Glomerular visceral epithelial cell (primary cell): ENCODE data around the gene JAK1.
A peak's percentile ranks its signal among the peaks of the same experiment; 100 is the strongest.
"Not testable (repeated sequence)": the region's sequence is repeated elsewhere in the genome, so short reads cannot be mapped to it uniquely, and the experiment has no call there.

Experiments
- DNase-seq: peaks from one replicate; pipeline ENCODE4 v3.0.0-alpha.2; 2016; ENCODE audit errors: extremely low spot score

The JAK1 gene

DNA sequence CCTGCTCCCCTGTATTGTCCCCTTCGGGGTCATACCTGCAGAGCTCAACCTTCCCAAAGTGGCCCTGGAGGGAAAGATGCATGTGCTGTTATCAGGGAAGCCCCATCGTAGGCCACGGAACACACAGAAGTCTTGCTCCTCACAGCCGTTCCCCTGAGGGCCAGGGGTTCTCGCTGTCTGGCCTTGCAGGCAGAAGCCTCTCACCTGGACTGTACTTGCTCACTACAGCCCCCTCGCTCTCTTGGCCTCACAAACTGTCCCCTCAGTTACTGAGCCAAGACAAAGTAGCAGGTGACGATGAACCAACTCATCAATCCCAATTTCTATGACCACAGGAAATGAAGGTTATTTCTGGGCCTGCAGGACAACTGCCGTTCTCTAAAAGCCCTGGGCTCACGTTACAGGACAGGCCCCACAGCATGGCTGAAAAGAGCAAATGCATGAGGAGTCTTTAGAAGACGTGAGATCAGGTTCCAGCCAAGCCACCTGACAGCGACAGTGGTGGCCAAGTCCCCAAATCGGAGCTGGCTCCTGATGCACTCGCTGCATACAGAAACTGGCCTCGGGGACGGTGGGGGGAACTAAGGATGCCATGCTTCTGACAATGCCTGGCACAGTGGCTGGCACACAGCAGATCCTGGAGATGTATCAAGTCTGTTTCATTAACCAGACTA is 126.5 kb downstream of the JAK1 start:
- no peak for DNase-seq

- no peak for DNase-seq
Observed at GRCh38 chr1:64839261-64839660, 127.1 kb downstream of the JAK1 start.

- DNase-seq = no peak
Observed at GRCh38 chr1:64838486-64838885, 127.9 kb downstream of the JAK1 start.

DNA sequence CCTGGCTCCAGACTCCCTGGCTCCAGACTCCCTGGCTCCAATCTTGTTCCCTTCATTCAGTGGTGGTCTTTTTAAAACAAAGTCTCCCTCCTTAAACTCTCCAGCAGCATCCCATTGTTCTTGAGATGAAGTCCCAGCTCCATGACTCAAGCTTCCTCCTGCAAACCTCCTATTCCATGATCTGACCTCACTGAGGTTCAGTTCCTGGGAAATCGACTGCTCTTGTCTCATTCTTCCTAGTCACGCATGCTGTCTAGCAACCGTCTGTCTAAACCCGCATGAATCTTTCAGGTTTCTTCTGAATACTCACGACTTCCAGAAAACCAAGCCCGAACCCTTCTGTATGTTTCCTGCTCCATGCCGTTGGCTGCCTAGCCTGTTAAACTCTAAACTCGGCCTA is 129.5 kb downstream of the JAK1 start:
- DNase-seq = no peak

DNA sequence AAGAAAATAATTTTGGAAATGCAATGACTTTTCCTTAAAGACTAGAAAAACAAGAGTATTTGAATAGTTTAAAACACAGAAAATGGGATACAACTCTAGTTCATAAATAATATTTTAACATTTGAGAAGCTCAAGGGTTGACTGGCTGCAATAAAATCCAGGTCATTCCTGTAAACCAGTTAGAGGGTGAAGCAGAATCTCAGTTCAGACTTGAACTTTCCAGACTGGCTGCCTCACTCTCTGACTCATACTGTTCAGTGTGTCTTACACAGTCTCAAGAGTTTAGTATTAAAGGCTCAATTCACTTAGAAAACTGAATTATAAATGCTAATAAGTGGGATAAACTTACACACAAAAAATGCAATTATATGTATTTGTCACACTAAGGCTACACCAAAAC is 131.6 kb downstream of the JAK1 start:
- DNase-seq = peak; percentile 32

DNA sequence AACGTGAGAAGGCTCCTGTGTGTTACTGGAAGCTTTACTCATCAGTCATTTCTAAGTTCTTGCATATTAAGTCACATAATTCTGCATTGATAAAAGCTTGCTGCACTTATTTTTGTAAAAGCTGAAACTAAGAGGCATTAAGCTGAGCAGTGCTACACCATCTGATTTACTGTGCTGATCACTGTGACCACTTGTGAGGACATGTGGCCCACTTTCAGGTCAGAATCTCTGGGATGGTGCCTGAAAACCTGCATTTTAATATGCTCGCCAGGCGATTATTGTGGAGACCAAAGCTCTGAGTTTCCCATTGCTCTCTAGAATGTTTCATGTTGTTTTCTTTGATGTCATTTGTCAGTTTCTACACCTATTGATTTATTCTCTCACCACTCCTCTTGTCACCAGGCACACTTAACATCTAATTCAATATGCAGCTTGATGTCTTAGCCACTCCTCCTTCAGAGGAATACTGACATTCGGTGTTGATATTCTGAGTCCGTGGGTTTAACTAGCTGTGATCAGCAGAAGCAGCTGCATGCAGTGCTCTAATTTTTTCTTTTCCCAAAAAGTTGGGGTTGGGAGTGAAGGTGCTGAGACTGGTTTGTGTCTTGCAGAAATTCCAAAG is 136.2 kb downstream of the JAK1 start:
- DNase-seq = no peak

- DNase-seq = no peak
Observed at GRCh38 chr1:64829411-64830029, 136.8 kb downstream of the JAK1 start.

- no peak for DNase-seq
Observed at GRCh38 chr1:64828829-64829228, 137.5 kb downstream of the JAK1 start.

DNA sequence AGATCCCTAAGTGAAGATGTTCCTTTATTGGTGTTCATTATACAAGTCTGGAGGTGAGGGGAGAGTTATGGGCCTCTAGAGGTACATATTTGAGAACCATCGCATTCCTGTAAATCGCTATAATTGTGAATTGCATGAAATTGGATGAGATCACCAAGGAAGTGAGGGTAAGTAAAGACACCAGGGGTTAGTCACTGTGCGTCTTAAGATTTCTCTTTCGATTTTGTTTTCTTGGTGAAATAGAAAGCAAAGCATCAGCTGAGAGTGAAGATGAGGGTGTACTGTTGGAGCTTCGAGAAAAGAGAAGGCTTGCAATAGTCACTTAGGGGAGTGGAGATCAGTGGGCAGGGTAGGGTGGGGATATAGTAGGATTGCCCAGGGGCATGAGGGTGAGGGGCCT is 139.4 kb downstream of the JAK1 start:
- DNase-seq = no peak

- peak; percentile 73 for DNase-seq
Observed at GRCh38 chr1:64823691-64824476, 142.5 kb downstream of the JAK1 start.

- DNase-seq = no peak
Observed at GRCh38 chr1:64822621-64823020, 143.7 kb downstream of the JAK1 start.

GRCh38 chr1:64820572-64820971 is 145.8 kb downstream of the JAK1 start:
- not testable (repeated sequence) for DNase-seq

- DNase-seq = not testable (repeated sequence)
Observed at GRCh38 chr1:64817364-64817763, 149.0 kb downstream of the JAK1 start.

DNA sequence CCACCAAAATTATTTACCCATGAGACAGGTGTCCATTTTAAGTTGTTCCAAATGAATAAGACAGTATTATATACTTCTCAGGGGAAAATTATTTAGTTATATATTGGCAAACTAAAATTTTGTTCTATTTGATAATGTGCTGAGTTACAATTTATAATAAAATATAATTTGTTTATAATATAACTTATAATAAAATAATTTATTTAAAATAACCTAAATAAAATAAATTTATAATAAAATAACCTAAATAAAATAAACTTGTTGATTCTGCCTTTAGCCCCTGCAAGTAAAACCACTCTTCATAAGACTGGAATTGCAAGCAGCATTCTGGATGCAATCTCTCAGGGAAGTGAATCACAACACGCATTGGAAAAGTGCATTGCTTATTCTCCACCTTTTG is 151.9 kb downstream of the JAK1 start:
- DNase-seq = no peak

DNA sequence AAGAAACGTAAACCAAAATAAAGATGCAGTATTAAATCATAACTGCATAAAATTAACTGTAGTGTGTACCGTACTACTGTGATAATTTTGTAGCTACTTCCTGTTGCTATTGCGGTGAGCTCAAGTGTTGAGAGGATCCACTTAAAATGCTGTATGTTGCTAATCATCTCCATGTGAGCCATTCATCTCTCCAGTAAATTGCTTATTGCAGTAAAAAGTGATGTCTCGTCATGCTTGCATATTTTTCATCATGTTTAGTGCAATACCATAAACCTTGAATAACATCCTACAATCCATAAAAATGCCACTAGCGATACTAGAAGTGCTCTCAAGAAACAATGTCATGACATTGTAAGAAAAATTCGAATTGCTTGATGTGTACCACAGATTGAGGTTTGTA is 155.2 kb downstream of the JAK1 start:
- no peak for DNase-seq

- no peak for DNase-seq
Observed at GRCh38 chr1:64810001-64810400, 156.3 kb downstream of the JAK1 start.

GRCh38 chr1:64809309-64809708 is 157.0 kb downstream of the JAK1 start:
- DNase-seq = no peak

- DNase-seq = no peak
Observed at GRCh38 chr1:64801851-64802523, 164.4 kb downstream of the JAK1 start.

GRCh38 chr1:64798872-64799271 is 167.5 kb downstream of the JAK1 start:
- DNase-seq = no peak

DNA sequence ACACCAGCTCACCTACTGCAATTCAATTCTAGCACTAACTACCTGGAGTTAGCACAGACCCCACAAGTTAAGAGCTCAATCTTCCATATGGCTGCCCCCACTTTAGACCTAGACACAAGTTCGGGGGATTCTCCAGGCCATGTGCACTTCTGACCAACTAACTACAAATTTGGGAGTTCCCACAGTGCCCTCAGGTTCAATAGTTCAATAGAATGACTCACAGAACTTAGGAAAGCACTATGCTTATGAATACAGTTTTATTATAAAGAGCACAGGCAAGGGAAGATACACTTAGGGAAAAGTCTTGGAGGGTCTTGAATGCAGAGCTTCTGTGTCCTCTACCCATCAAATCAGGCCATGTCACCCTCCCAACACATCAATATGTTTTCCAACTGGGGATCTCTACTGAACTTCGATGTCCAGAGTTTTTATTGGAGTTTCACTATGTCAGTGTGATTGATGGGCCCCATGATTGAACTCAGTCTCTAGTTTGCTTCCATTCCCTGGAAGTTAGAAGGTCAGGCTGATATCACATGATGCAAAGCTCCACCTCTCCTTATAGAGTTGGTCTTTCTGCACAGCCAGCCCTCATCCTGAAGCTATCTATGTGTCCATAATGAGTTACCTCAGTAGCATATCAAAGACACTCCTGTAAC is 175.4 kb downstream of the JAK1 start:
- no peak for DNase-seq
